Ovary (tissue), 10 donors: Measurements from ENCODE around the gene TIMP4. TPM values are rescaled to one million over a fixed set of nuclear protein-coding genes. Genes with fewer than 3 reads are reported as not detected.

Experiments used
- DNase-seq, 5 donors: peaks; one replicate each; pipeline ENCODE4 v3.0.0-alpha.2; 2019 to 2020
- H3K27ac ChIP-seq, 2 donors: fragments of 200-600 bp; one replicate each; pipeline versions ENCODE4 v1.5.1 to v1.8.0; 2019 to 2022
- H3K27me3 ChIP-seq: fragments of 200-600 bp; one replicate; pipeline ENCODE4 v1.8.0; 2022
- H3K36me3 ChIP-seq: fragments of 200-600 bp; sonication (generic); one replicate; pipeline ENCODE4 v1.5.1; 2019
- H3K4me1 ChIP-seq: one replicate; pipeline ENCODE4 v1.8.1; 2013; ENCODE audit warnings: mild to moderate bottlenecking, moderate library complexity; ENCODE audit not compliant: insufficient read depth
- H3K4me3 ChIP-seq: fragments of 200-600 bp; sonication (generic); one replicate; pipeline ENCODE4 v1.5.1; 2017
- H3K9me3 ChIP-seq, 2 donors: fragments of 200-600 bp in 1 of 2; sonication (generic) in 1 of 2; one replicate each; pipeline versions ENCODE4 v1.5.1 to v1.8.1; 2013 to 2019; ENCODE audit warnings: mild to moderate bottlenecking in 1 of 2, moderate library complexity in 1 of 2
- EP300 ChIP-seq: sonication (generic); formaldehyde crosslinking; IDR thresholded peaks from one replicate; pipeline ENCODE4 v1.6.1; 2017; ENCODE audit warnings: antibody characterized with exemption
- POLR2A ChIP-seq: fragments of 450-650 bp; IDR thresholded peaks from one replicate; pipeline ENCODE4 v1.6.1; 2017; ENCODE audit warnings: antibody characterized with exemption, mild to moderate bottlenecking, moderate library complexity
- WGBS, 3 donors: extraction: QIAGEN DNeasy Blood & Tissue Kit in 1 of 3; methylation state at CpG; one replicate each; pipeline versions ENCODE4 v1.1.5 to v1.1.7; 2013 to 2017; 5-methylcytosine and 5-hydroxymethylcytosine counted together
- intact Hi-C, 4 donors: fragments of 100-400 bp; cut with DNase I; formaldehyde crosslinking; loops; one replicate each; pipeline versions ENCODE4 v1.11.0 to v1.15.1; 2022 to 2023
- long read RNA-seq, 3 donors: library from polyadenylated mRNA in 2 of 3; unstranded in 2 of 3; transcript quantifications; one replicate each; pipeline ENCODE4 v2.0.0 and lab custom pipeline, GENCODE V29; 2021 to 2026
- polyA plus RNA-seq, 2 donors: library from polyadenylated mRNA; stranded (reverse); fragments of 200-250 nt in 1 of 2; fragments of 350-450 nt in 1 of 2; fragmentation: Illumina TruSeq in 1 of 2; extraction: RNeasy Lipid Tissue Mini Kit (QIAGEN cat#74804) in 1 of 2; gene quantifications; one replicate each; pipeline ENCODE4 v1.2.3, GENCODE V29; 2013 to 2014
- total RNA-seq, 7 donors: library from RNA; depleted of rRNA in 2 of 7; stranded (reverse); fragments of >200 nt in 2 of 7; fragmentation: NEBNext Ultra II Directional in 3 of 7; extraction: Animal tissue kit (Norgen Biotek cat#: 25700) in 3 of 7; gene quantifications; one replicate each; pipeline versions ENCODE4 v1.1.0 to v1.2.4, GENCODE V29; 2016 to 2023
- TF ChIP-seq, protein P1 (sequence below), 3 donors: fragments of 450-650 bp in 2 of 3; fragments of 200-600 bp in 1 of 3; IDR thresholded peaks; one replicate each; pipeline versions ENCODE4 v1.5.1 to v1.8.0; 2016 to 2022; ENCODE audit warnings: antibody characterized with exemption in 3 of 3, mild to moderate bottlenecking in 1 of 3
- donor health status: DM: no; HTN: no; CAD: no; lungs with moderate emphysema.
- donor health status: DM: no; HTN: no; CAD: no.
- donor health status: Bipolar disorder and iron deficiency.
- donor health status: DM: yes; HTN: yes; CAD: no.
- donor health status: DM: no; HTN: no; CAD: no.
- donor health status: DM: yes; HTN: yes; CAD: no.

The TIMP4 gene
- 10 to 100 TPM in 1 of 7 donors, 1 to 10 TPM in 6; 1.1 to 11.8 (median 4.2) TPM for total RNA-seq
- polyA plus RNA-seq, result 1 to 10 TPM; 4.3 to 5.8 TPM
- long read RNA-seq, donor 1, transcript TIMP4-201 (5 exons, 1,650 nt), result major isoform, 11 of 13 reads
- long read RNA-seq, donor 1, partial matches to known transcripts, result 0 of 13 reads
- long read RNA-seq, donor 1, other reads (novel, unspliced or antisense), result 2 of 13 reads
- long read RNA-seq, donor 2, partial matches to known transcripts, result 0 of 2 reads
- long read RNA-seq, donor 2, other reads (novel, unspliced or antisense), result 0 of 2 reads
- long read RNA-seq, donor 3, transcript TIMP4-201 (5 exons, 1,650 nt), result major isoform, 5 of 5 reads
- long read RNA-seq, donor 3, partial matches to known transcripts, result 0 of 5 reads
- long read RNA-seq, donor 3, other reads (novel, unspliced or antisense), result 0 of 5 reads

DNA sequence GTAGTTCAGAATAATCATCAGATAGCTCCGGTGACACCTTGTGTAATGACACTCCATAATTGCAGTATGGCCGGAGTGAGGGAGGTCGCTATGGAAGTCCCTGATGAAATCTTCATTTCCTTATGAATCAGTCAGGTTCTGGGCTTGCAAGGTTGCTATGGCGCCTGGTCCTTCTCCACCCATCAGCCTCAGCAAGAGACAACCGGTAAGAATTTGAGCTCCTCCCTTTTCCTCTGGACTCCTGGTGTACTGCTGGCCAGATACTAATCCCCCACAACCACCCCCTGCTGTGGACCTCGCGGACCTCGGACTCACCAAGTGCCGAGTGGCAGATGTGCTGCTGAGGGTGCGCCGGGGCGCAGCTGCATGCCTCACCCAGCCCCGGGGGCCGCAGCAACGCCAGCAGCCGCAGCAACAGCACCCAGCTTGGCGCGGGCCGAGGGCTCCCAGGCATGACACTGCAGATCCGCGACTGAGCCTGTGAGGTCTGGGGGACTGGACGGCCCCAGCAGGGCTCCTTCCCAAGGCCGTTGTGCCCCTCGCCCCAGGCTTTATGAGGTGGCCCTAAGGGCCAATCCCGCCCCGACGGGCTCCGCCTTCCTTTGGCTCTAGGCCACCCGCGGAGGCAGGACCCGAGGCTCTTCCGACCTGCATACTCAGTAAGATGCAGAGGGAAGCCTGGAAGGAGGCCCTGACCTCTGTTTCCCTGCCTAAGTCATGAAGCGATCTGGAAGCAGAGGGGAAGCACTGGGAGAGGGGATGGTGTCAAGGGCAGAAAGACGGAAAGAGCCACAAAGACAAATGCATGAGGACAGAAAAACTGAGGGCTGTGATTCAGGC, at the start of gene TIMP4:
TIMP4 (minus strand) TSS at position 526 of the 840 bp plus-strand sequence; CDS start at position 454, 72 bp downstream.
- Histone ChIP-seq H3K9me3 (no peaks in the 10 kb centered on the region), H3K4me1 (peaks cover 3% of the 10 kb centered on the region), H3K27ac (no peak within 1 kb of the TSS), H3K27me3 (no peaks in the 10 kb centered on the region), H3K36me3 (no peaks in the 10 kb centered on the region), H3K4me3 (peak within 1 kb of the TSS; percentile 36)
- WGBS, 3 donors, result 10 to 13% (median 11%) methylated on average over 23 to 34 of the region's 34 CpGs
- intact Hi-C loops, result no loop called here
- peak in 4 of 5 donors; percentile 24 to 54 (median 40) for DNase-seq
- TF ChIP-seq POLR2A (no peak), EP300 (no peak)
- TF ChIP-seq, protein P1, sequence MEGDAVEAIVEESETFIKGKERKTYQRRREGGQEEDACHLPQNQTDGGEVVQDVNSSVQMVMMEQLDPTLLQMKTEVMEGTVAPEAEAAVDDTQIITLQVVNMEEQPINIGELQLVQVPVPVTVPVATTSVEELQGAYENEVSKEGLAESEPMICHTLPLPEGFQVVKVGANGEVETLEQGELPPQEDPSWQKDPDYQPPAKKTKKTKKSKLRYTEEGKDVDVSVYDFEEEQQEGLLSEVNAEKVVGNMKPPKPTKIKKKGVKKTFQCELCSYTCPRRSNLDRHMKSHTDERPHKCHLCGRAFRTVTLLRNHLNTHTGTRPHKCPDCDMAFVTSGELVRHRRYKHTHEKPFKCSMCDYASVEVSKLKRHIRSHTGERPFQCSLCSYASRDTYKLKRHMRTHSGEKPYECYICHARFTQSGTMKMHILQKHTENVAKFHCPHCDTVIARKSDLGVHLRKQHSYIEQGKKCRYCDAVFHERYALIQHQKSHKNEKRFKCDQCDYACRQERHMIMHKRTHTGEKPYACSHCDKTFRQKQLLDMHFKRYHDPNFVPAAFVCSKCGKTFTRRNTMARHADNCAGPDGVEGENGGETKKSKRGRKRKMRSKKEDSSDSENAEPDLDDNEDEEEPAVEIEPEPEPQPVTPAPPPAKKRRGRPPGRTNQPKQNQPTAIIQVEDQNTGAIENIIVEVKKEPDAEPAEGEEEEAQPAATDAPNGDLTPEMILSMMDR (IDR thresholded peaks at IDR 0.05), result no peak

DNA sequence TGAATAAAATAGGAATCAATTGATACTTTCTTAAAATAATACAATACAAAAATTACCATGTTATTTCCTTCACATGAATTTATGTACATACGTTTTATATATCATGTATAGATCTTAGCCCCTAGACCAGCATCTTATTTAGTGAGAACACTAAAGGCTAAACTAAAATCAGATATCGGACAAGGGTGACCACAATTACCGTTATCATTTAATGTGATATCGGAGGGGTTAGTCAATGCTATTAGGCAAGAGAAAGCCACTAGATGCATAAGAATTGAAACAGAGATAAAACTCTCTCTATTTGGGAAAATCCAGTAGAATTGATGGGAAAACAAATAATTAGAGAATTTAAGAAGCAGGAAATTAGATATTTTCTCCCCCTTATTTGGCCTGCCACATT, 46.5 kb upstream of the TIMP4 start:
- no peak overlapping the region for H3K4me3 ChIP-seq
- TF ChIP-seq, protein P1 (IDR thresholded peaks at IDR 0.05), result no peak
- no peak for TF ChIP-seq EP300
- no peak overlapping the region for H3K27ac ChIP-seq
- H3K36me3 ChIP-seq, result no peaks in the 10 kb centered on the region
- no peaks in the 10 kb centered on the region for H3K27me3 ChIP-seq
- no peak for DNase-seq
- H3K9me3 ChIP-seq, result peaks cover 0 to 2% of the 10 kb centered on the region in 2 donors
- no peaks in the 10 kb centered on the region for H3K4me1 ChIP-seq
- intact Hi-C loops, result no loop called here
- 94 to 97% (median 97%) methylated on average over 4 of the region's 4 CpGs for WGBS, 3 donors

GRCh38 chr3:12201813-12202212, 43.1 kb upstream of the TIMP4 start:
- no peak overlapping the region for H3K27ac ChIP-seq
- intact Hi-C loops, result no loop called here
- no peaks in the 10 kb centered on the region for H3K4me1 ChIP-seq
- no peaks in the 10 kb centered on the region for H3K27me3 ChIP-seq
- no peak for DNase-seq
- H3K9me3 ChIP-seq, result no peaks in the 10 kb centered on the region
- 86 to 93% (median 88%) methylated on average over 2 of the region's 2 CpGs for WGBS, 3 donors
- H3K36me3 ChIP-seq, result no peaks in the 10 kb centered on the region
- no peak for TF ChIP-seq EP300
- TF ChIP-seq, protein P1 (IDR thresholded peaks at IDR 0.05), result no peak
- no peak for TF ChIP-seq POLR2A
- no peak overlapping the region for H3K4me3 ChIP-seq

DNA sequence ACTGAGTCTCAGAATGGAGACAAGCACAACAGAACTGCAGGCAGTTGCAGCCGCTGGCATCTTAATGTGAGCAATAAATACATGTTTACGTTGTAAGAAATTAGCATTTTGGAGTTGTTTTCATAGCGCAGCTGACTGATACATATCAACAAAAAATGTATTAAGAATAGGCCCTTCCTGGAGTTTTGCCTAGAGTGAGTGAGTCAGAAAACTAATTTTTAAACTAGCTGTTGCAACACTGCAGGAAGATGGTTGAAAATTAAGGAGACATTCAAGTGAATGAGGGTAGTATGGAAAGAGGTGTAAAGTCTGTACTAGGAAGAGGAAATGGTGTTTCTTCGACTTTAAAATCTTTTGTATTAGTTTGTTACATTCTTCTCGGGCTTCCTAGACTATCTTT, 39.6 kb upstream of the TIMP4 start:
- Histone ChIP-seq H3K4me1 (peaks cover 2% of the 10 kb centered on the region), H3K9me3 (no peaks in the 10 kb centered on the region), H3K36me3 (no peaks in the 10 kb centered on the region), H3K27ac (no peak overlapping the region), H3K27me3 (no peaks in the 10 kb centered on the region), H3K4me3 (no peak overlapping the region)
- intact Hi-C loops, result no loop called here
- WGBS, 3 donors, result 50 to 67% (median 60%) methylated on average over 5 of the region's 5 CpGs
- TF ChIP-seq POLR2A (no peak), EP300 (no peak)
- TF ChIP-seq, protein P1 (IDR thresholded peaks at IDR 0.05), result no peak
- DNase-seq, result no peak
